ENCODE results near the gene UPF1.

UPF1 gene

GRCh38 chr19:18784786-18785120, 47.0 kb upstream of the UPF1 start:
- no peak overlapping the region for H3K4me3 ChIP-seq (replicated peaks; ENCODE audit: insufficient read depth, low read length)
- DNase-seq (ENCODE audit: low read depth in 1 of 2, low spot score in 1 of 2): no peak
- H3K27ac ChIP-seq (replicated peaks): no peak overlapping the region
- H3K27me3 ChIP-seq (ENCODE audit: insufficient read depth, poor library complexity, severe bottlenecking): peaks cover 45% of the 10 kb centered on the region
- TF ChIP-seq GABPA (IDR thresholded peaks at IDR 0.05; ENCODE audit: low read depth) (no peak), REST (IDR thresholded peaks at IDR 0.05; ENCODE audit: insufficient replicate concordance, low read depth) (no peak), SPI1 (IDR thresholded peaks at IDR 0.05; ENCODE audit: borderline replicate concordance, low read depth) (no peak), CTCF (IDR thresholded peaks at IDR 0.05; ENCODE audit: insufficient read depth, low read length) (no peak), POLR2AphosphoS5 (IDR thresholded peaks at IDR 0.05; ENCODE audit: low read depth) (no peak)

- TF ChIP-seq GABPA (IDR thresholded peaks at IDR 0.05; ENCODE audit: low read depth) (no peak), SPI1 (IDR thresholded peaks at IDR 0.05; ENCODE audit: borderline replicate concordance, low read depth) (no peak), CTCF (IDR thresholded peaks at IDR 0.05; ENCODE audit: insufficient read depth, low read length) (no peak), POLR2AphosphoS5 (IDR thresholded peaks at IDR 0.05; ENCODE audit: low read depth) (no peak), REST (IDR thresholded peaks at IDR 0.05; ENCODE audit: insufficient replicate concordance, low read depth) (no peak)
- Histone ChIP-seq H3K27me3 (ENCODE audit: insufficient read depth, poor library complexity, severe bottlenecking) (peaks cover 51% of the 10 kb centered on the region), H3K27ac (replicated peaks) (no peak overlapping the region), H3K4me3 (replicated peaks; ENCODE audit: insufficient read depth, low read length) (no peak overlapping the region)
- DNase-seq (ENCODE audit: low read depth in 1 of 2, low spot score in 1 of 2): peak in 1 of 2 experiments; percentile 34
Measured at GRCh38 chr19:18785179-18786124, 46.3 kb upstream of the UPF1 start.

- no peak overlapping the region for H3K4me3 ChIP-seq (replicated peaks; ENCODE audit: insufficient read depth, low read length)
- peaks cover 69% of the 10 kb centered on the region for H3K27me3 ChIP-seq (ENCODE audit: insufficient read depth, poor library complexity, severe bottlenecking)
- DNase-seq (ENCODE audit: low read depth in 1 of 2, low spot score in 1 of 2): no peak
- no peak for TF ChIP-seq GABPA (IDR thresholded peaks at IDR 0.05; ENCODE audit: low read depth)
- no peak for TF ChIP-seq CTCF (IDR thresholded peaks at IDR 0.05; ENCODE audit: insufficient read depth, low read length)
- no peak for TF ChIP-seq SPI1 (IDR thresholded peaks at IDR 0.05; ENCODE audit: borderline replicate concordance, low read depth)
- no peak for TF ChIP-seq POLR2AphosphoS5 (IDR thresholded peaks at IDR 0.05; ENCODE audit: low read depth)
- TF ChIP-seq REST (IDR thresholded peaks at IDR 0.05; ENCODE audit: insufficient replicate concordance, low read depth): no peak
- no peak overlapping the region for H3K27ac ChIP-seq (replicated peaks)
Measured at GRCh38 chr19:18788529-18789421, 43.0 kb upstream of the UPF1 start.

Data from HL-60 (cell line).